HEK293 (cell line): ENCODE results near the gene ABLIM2.

ENCODE experiments used
- CTCF ChIA-PET: fragments of 350-600 bp; formaldehyde crosslinking; extraction: SDS; loops from one replicate; lab custom pipeline; 2021; ENCODE audit warnings: antibody characterized with exemption; lab: Yijun Ruan, JAX
- POLR2A ChIA-PET: fragments of 300-600 bp; formaldehyde crosslinking; extraction: SDS; loops from one replicate; lab custom pipeline; 2020; ENCODE audit warnings: antibody characterized with exemption, inconsistent platforms; lab: Yijun Ruan, JAX
- H3K27ac ChIP-seq: fragments of 200-500 bp; sonication (Bioruptor generic); 2 replicates; pipeline ENCODE4 v1.5.1; 2014; ENCODE audit warnings: low read depth, low read length, control low read depth, inconsistent platforms; ENCODE audit errors: extremely low read depth
- H3K36me3 ChIP-seq, 2 experiments: fragments of 200-500 bp in 1 of 2; sonication (Bioruptor generic) in 1 of 2; 1 replicate in 1 of 2; 2 replicates in 1 of 2; pipeline ENCODE4 v1.5.1; 2014 to 2017; ENCODE audit warnings: inconsistent platforms in 2 of 2, low read length in 2 of 2; ENCODE audit not compliant: control insufficient read depth in 2 of 2, insufficient read depth in 1 of 2
- H3K4me1 ChIP-seq: fragments of 200-500 bp; sonication (Bioruptor generic); 2 replicates; pipeline ENCODE4 v1.5.1; 2014; ENCODE audit warnings: mild to moderate bottlenecking, low read length, inconsistent platforms; ENCODE audit not compliant: control insufficient read depth, insufficient read depth
- H3K4me3 ChIP-seq: 2 replicates; pipeline ENCODE4 v1.5.1; 2011; ENCODE audit warnings: low read depth, mild to moderate bottlenecking, control low read depth, low read length, moderate library complexity
- H3K9me3 ChIP-seq: fragments of 200-500 bp; sonication (Bioruptor generic); 2 replicates; pipeline ENCODE4 v1.5.1; 2014; ENCODE audit warnings: low read depth, low read length, inconsistent platforms; ENCODE audit not compliant: control insufficient read depth, insufficient read depth
- BCL11B ChIP-seq: fragments of 450-650 bp; formaldehyde crosslinking; IDR thresholded peaks from 2 replicates; pipeline ENCODE4 v1.5.1; 2016; ENCODE audit warnings: low read depth, missing biosample characterization, missing genetic modification characterization
- KLF8 ChIP-seq: fragments of 450-650 bp; formaldehyde crosslinking; IDR thresholded peaks from 2 replicates; pipeline ENCODE4 v1.5.1; 2016; ENCODE audit warnings: missing biosample characterization, missing genetic modification characterization
- TRIM28 ChIP-seq: IDR thresholded peaks from 2 replicates; pipeline ENCODE4 v1.6.1; 2011; ENCODE audit warnings: low read length, control low read depth, borderline replicate concordance
- ZBTB20 ChIP-seq: fragments of 450-650 bp; formaldehyde crosslinking; IDR thresholded peaks from 2 replicates; pipeline ENCODE4 v1.5.1; 2016; ENCODE audit warnings: missing biosample characterization, missing genetic modification characterization
- ZBTB48 ChIP-seq: fragments of 450-650 bp; formaldehyde crosslinking; IDR thresholded peaks from 2 replicates; pipeline ENCODE4 v1.5.1; 2016; ENCODE audit warnings: missing biosample characterization, missing genetic modification characterization
- ZBTB7A ChIP-seq: fragments of 450-650 bp; formaldehyde crosslinking; IDR thresholded peaks from 2 replicates; pipeline ENCODE4 v1.5.1; 2016; ENCODE audit warnings: low read depth, missing biosample characterization, missing genetic modification characterization
- ZNF132 ChIP-seq: fragments of 450-650 bp; formaldehyde crosslinking; IDR thresholded peaks from 2 replicates; pipeline ENCODE4 v1.5.1; 2017; ENCODE audit warnings: missing biosample characterization, missing genetic modification characterization, borderline replicate concordance
- ZNF140 ChIP-seq: fragments of 450-650 bp; formaldehyde crosslinking; IDR thresholded peaks from 2 replicates; pipeline ENCODE4 v1.5.1; 2016; ENCODE audit warnings: missing biosample characterization, missing genetic modification characterization
- ZNF146 ChIP-seq: fragments of 450-650 bp; formaldehyde crosslinking; IDR thresholded peaks from 2 replicates; pipeline ENCODE4 v1.5.1; 2016; ENCODE audit warnings: missing biosample characterization, missing genetic modification characterization
- ZNF169 ChIP-seq: fragments of 450-650 bp; formaldehyde crosslinking; IDR thresholded peaks from 2 replicates; pipeline ENCODE4 v1.5.1; 2016; ENCODE audit warnings: missing biosample characterization, missing genetic modification characterization
- ZNF174 ChIP-seq: fragments of 450-650 bp; formaldehyde crosslinking; IDR thresholded peaks from 2 replicates; pipeline ENCODE4 v1.5.0; 2017; ENCODE audit warnings: missing biosample characterization, mild to moderate bottlenecking, missing genetic modification characterization
- ZNF184 ChIP-seq: fragments of 450-650 bp; IDR thresholded peaks from 2 replicates; pipeline ENCODE4 v1.5.1; 2018; ENCODE audit warnings: missing biosample characterization, mild to moderate bottlenecking, missing genetic modification characterization
- ZNF211 ChIP-seq: fragments of 450-650 bp; formaldehyde crosslinking; IDR thresholded peaks from 2 replicates; pipeline ENCODE4 v1.5.1; 2016; ENCODE audit warnings: low read depth, missing biosample characterization, missing genetic modification characterization
- ZNF23 ChIP-seq: fragments of 450-650 bp; formaldehyde crosslinking; IDR thresholded peaks from 2 replicates; pipeline ENCODE4 v1.5.1; 2016; ENCODE audit warnings: missing biosample characterization, missing genetic modification characterization, borderline replicate concordance
- ZNF302 ChIP-seq: fragments of 450-650 bp; formaldehyde crosslinking; IDR thresholded peaks from 2 replicates; pipeline ENCODE4 v1.5.1; 2016; ENCODE audit warnings: missing biosample characterization, missing genetic modification characterization, low read depth
- ZNF404 ChIP-seq: fragments of 450-650 bp; formaldehyde crosslinking; IDR thresholded peaks from 2 replicates; pipeline ENCODE4 v1.5.1; 2017; ENCODE audit warnings: missing biosample characterization, missing genetic modification characterization
- ZNF416 ChIP-seq: fragments of 450-650 bp; formaldehyde crosslinking; IDR thresholded peaks from 2 replicates; pipeline ENCODE4 v1.5.1; 2016; ENCODE audit warnings: missing biosample characterization, missing genetic modification characterization
- ZNF426 ChIP-seq: fragments of 450-650 bp; formaldehyde crosslinking; IDR thresholded peaks from 2 replicates; pipeline ENCODE4 v1.5.1; 2017; ENCODE audit warnings: missing biosample characterization, missing genetic modification characterization, mild to moderate bottlenecking, inconsistent platforms, moderate library complexity
- ZNF530 ChIP-seq: fragments of 450-650 bp; formaldehyde crosslinking; IDR thresholded peaks from 2 replicates; pipeline ENCODE4 v1.5.1; 2016; ENCODE audit warnings: low read depth, missing biosample characterization, missing genetic modification characterization
- ZNF558 ChIP-seq: fragments of 450-650 bp; formaldehyde crosslinking; IDR thresholded peaks from 2 replicates; pipeline ENCODE4 v1.5.1; 2016; ENCODE audit warnings: missing biosample characterization, missing genetic modification characterization
- ZNF660 ChIP-seq: fragments of 450-650 bp; IDR thresholded peaks from 2 replicates; pipeline ENCODE4 v1.5.1; 2018; ENCODE audit warnings: missing biosample characterization, mild to moderate bottlenecking, missing genetic modification characterization
- ZNF747 ChIP-seq: fragments of 450-650 bp; formaldehyde crosslinking; IDR thresholded peaks from 2 replicates; pipeline ENCODE4 v1.5.1; 2016; ENCODE audit warnings: missing biosample characterization, missing genetic modification characterization
- ZNF777 ChIP-seq: fragments of 450-650 bp; formaldehyde crosslinking; IDR thresholded peaks from 2 replicates; pipeline ENCODE4 v1.5.1; 2017; ENCODE audit warnings: missing biosample characterization, missing genetic modification characterization, borderline replicate concordance
- ZNF792 ChIP-seq: fragments of 450-650 bp; formaldehyde crosslinking; IDR thresholded peaks from 2 replicates; pipeline ENCODE4 v1.5.1; 2016; ENCODE audit warnings: missing biosample characterization, missing genetic modification characterization
- TF ChIP-seq, protein P1 (sequence below): fragments of 450-650 bp; formaldehyde crosslinking; IDR thresholded peaks from 2 replicates; pipeline ENCODE4 v1.5.1; 2016; ENCODE audit warnings: missing biosample characterization, missing genetic modification characterization
- TF ChIP-seq, protein P2 (sequence below): fragments of 450-650 bp; formaldehyde crosslinking; IDR thresholded peaks from 2 replicates; pipeline ENCODE4 v1.5.1; 2016; ENCODE audit warnings: missing biosample characterization, missing genetic modification characterization
- TF ChIP-seq, protein P3 (sequence below): fragments of 450-650 bp; formaldehyde crosslinking; optimal IDR thresholded peaks from 2 replicates; pipeline ENCODE3; 2016; ENCODE audit warnings: missing biosample characterization, mild to moderate bottlenecking, missing genetic modification characterization

Gene ABLIM2

GRCh38 chr4:7990807-7991459 lies 167.7 kb downstream of the ABLIM2 start:
- ChIA-PET POLR2A (no interaction called here), CTCF (interaction anchor here (0.6 to 6.1 kb wide), 4 partner anchors 39 to 186 kb away, joined by 3 to 100 read pairs (median 3); no protein-coding TSS in a partner anchor)
- Histone ChIP-seq H3K36me3 (no peaks in the 10 kb centered on the region), H3K4me1 (no peaks in the 10 kb centered on the region), H3K4me3 (no peak overlapping the region), H3K27ac (no peak overlapping the region), H3K9me3 (no peaks in the 10 kb centered on the region)
- TF ChIP-seq ZNF132 (tag by site-specific recombination): no peak
- TF ChIP-seq, protein P1, sequence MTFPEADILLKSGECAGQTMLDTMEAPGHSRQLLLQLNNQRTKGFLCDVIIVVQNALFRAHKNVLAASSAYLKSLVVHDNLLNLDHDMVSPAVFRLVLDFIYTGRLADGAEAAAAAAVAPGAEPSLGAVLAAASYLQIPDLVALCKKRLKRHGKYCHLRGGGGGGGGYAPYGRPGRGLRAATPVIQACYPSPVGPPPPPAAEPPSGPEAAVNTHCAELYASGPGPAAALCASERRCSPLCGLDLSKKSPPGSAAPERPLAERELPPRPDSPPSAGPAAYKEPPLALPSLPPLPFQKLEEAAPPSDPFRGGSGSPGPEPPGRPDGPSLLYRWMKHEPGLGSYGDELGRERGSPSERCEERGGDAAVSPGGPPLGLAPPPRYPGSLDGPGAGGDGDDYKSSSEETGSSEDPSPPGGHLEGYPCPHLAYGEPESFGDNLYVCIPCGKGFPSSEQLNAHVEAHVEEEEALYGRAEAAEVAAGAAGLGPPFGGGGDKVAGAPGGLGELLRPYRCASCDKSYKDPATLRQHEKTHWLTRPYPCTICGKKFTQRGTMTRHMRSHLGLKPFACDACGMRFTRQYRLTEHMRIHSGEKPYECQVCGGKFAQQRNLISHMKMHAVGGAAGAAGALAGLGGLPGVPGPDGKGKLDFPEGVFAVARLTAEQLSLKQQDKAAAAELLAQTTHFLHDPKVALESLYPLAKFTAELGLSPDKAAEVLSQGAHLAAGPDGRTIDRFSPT (tag by site-specific recombination): no peak
- no peak for TF ChIP-seq BCL11B (tag by site-specific recombination)
- TF ChIP-seq TRIM28: no peak
- no peak for TF ChIP-seq ZNF23

DNA sequence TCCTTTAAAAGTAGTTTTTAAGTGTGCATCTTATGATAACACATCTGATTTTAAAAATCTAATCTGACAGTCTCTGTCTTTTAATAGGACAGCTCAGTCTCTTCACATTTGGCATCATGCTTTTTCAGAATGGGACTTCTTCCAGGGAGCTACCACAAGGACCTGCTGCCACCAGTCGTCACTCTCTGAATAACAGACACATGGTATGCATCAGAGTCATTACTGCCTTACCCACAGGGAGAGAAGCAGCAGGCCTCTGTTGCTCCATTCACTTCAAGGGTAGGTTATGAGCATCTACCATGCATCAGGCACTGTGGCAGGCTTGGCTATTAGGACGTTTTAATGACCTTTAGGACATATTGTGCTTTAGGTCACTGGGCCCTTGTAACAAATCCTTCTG lies 169.0 kb downstream of the ABLIM2 start:
- H3K4me3 ChIP-seq: no peak overlapping the region
- ChIA-PET POLR2A (no interaction called here), CTCF (interaction anchor here (0.7 to 6.1 kb wide), 4 partner anchors 94 to 227 kb away, joined by 3 to 100 read pairs (median 4); no protein-coding TSS in a partner anchor)
- no peaks in the 10 kb centered on the region for H3K4me1 ChIP-seq
- TF ChIP-seq ZNF558 (tag by site-specific recombination) (no peak), ZNF169 (tag by site-specific recombination) (no peak), ZNF174 (tag by site-specific recombination) (no peak), ZNF777 (tag by site-specific recombination) (no peak), ZNF660 (no peak), ZNF211 (no peak), ZNF747 (tag by site-specific recombination) (no peak), KLF8 (tag by site-specific recombination) (no peak), ZBTB7A (tag by site-specific recombination) (no peak), ZNF184 (tag by site-specific recombination) (no peak), ZNF404 (no peak), ZBTB20 (tag by site-specific recombination) (no peak)
- TF ChIP-seq, protein P2, sequence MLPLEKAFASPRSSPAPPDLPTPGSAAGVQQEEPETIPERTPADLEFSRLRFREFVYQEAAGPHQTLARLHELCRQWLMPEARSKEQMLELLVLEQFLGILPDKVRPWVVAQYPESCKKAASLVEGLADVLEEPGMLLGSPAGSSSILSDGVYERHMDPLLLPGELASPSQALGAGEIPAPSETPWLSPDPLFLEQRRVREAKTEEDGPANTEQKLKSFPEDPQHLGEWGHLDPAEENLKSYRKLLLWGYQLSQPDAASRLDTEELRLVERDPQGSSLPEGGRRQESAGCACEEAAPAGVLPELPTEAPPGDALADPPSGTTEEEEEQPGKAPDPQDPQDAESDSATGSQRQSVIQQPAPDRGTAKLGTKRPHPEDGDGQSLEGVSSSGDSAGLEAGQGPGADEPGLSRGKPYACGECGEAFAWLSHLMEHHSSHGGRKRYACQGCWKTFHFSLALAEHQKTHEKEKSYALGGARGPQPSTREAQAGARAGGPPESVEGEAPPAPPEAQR (tag by site-specific recombination): no peak
- H3K9me3 ChIP-seq: no peaks in the 10 kb centered on the region
- no peaks in the 10 kb centered on the region for H3K36me3 ChIP-seq
- no peak overlapping the region for H3K27ac ChIP-seq

- ChIA-PET CTCF (interaction anchor here (0.7 to 6.1 kb wide), 21 partner anchors 22 to 791 kb away, joined by 3 to 100 read pairs (median 4); no protein-coding TSS in a partner anchor), POLR2A (no interaction called here)
- no peaks in the 10 kb centered on the region for H3K36me3 ChIP-seq
- H3K9me3 ChIP-seq: no peaks in the 10 kb centered on the region
- no peak overlapping the region for H3K27ac ChIP-seq
- TF ChIP-seq ZNF146 (tag by site-specific recombination): no peak
- no peak for TF ChIP-seq ZNF792 (tag by site-specific recombination)
- no peak for TF ChIP-seq ZNF530 (tag by site-specific recombination)
- TF ChIP-seq ZNF23: no peak
- no peak for TF ChIP-seq ZNF416 (tag by site-specific recombination)
- TF ChIP-seq ZNF302 (tag by site-specific recombination): no peak
- no peak for TF ChIP-seq ZNF140
- no peak for TF ChIP-seq ZNF426 (tag by site-specific recombination)
- TF ChIP-seq, protein P3, sequence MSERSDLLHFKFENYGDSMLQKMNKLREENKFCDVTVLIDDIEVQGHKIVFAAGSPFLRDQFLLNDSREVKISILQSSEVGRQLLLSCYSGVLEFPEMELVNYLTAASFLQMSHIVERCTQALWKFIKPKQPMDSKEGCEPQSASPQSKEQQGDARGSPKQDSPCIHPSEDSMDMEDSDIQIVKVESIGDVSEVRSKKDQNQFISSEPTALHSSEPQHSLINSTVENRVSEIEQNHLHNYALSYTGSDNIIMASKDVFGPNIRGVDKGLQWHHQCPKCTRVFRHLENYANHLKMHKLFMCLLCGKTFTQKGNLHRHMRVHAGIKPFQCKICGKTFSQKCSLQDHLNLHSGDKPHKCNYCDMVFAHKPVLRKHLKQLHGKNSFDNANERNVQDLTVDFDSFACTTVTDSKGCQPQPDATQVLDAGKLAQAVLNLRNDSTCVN (tag by site-specific recombination): no peak
- TF ChIP-seq BCL11B (tag by site-specific recombination): no peak
- no peak for TF ChIP-seq ZBTB48 (tag by site-specific recombination)
- TF ChIP-seq, all 188 proteins: peak for 0
- Histone ChIP-seq H3K4me1 (no peaks in the 10 kb centered on the region), H3K4me3 (no peak overlapping the region)
These were observed 170.2 kb downstream of the ABLIM2 start for GRCh38 chr4:7988437-7988836.
